ENCODE measurements around the gene ANTKMT. TPM values are rescaled to one million over a fixed set of nuclear protein-coding genes. Genes with fewer than 3 reads are reported as not detected.

The ANTKMT gene
- total and polyA plus RNA-seq, 12 donors, result 23.3 to 91.1 (median 31.7) TPM

GRCh38 chr16:706189-707061 lies 14.5 kb upstream of the ANTKMT start:
- DNase-seq, result no peak
- Histone ChIP-seq H3K27ac (no peak overlapping the region), H3K9me3 (no peaks in the 10 kb centered on the region), H3K27me3 (peaks cover 38 to 97% (median 92%) of the 10 kb centered on the region in 7 donors), H3K4me3 (peak overlapping the region in 2 of 10 donors; percentile 19 to 22), H3K36me3 (no peaks in the 10 kb centered on the region), H3K4me1 (peaks cover 0 to 15% (median 8%) of the 10 kb centered on the region in 9 donors)
- no peak for TF ChIP-seq CTCF (IDR thresholded peaks at IDR 0.05)
- intact Hi-C loops (cut with DNase I), result no loop called here
- no peak for ATAC-seq
- WGBS, 2 donors, result 4 to 5% methylated on average over 47 to 49 of the region's 49 CpGs

- no peak overlapping the region for H3K27ac ChIP-seq
- no peak for DNase-seq
- peaks cover 37 to 95% (median 87%) of the 10 kb centered on the region in 7 donors for H3K27me3 ChIP-seq
- H3K36me3 ChIP-seq, result no peaks in the 10 kb centered on the region
- no peak for TF ChIP-seq CTCF (IDR thresholded peaks at IDR 0.05)
- ATAC-seq, result no peak
- no peak overlapping the region for H3K4me3 ChIP-seq
- peaks cover 4 to 22% (median 8%) of the 10 kb centered on the region in 9 donors for H3K4me1 ChIP-seq
- H3K9me3 ChIP-seq, result no peaks in the 10 kb centered on the region
- intact Hi-C loops (cut with DNase I), result no loop called here
- 35 to 41% methylated on average over 14 of the region's 14 CpGs for WGBS, 2 donors
These were observed 13.8 kb upstream of the ANTKMT start for GRCh38 chr16:707062-707538.

- ATAC-seq (no peak), DNase-seq (no peak)
- no peak overlapping the region for H3K27ac ChIP-seq
- intact Hi-C loops (cut with DNase I), result no loop called here
- H3K4me3 ChIP-seq, result no peak overlapping the region
- H3K27me3 ChIP-seq, result peaks cover 28 to 87% (median 78%) of the 10 kb centered on the region in 7 donors
- no peak for TF ChIP-seq CTCF (IDR thresholded peaks at IDR 0.05)
- 56 to 59% methylated on average over 3 of the region's 3 CpGs for WGBS, 2 donors
- peaks cover 4 to 22% (median 8%) of the 10 kb centered on the region in 9 donors for H3K4me1 ChIP-seq
- no peaks in the 10 kb centered on the region for H3K36me3 ChIP-seq
- H3K9me3 ChIP-seq, result no peaks in the 10 kb centered on the region
These were observed 12.9 kb upstream of the ANTKMT start for GRCh38 chr16:708019-708418.

- 62 to 70% methylated on average over 4 of the region's 4 CpGs for WGBS, 2 donors
- H3K27me3 ChIP-seq, result peaks cover 19 to 78% (median 69%) of the 10 kb centered on the region in 7 donors
- TF ChIP-seq CTCF (IDR thresholded peaks at IDR 0.05), result no peak
These were observed 12.0 kb upstream of the ANTKMT start for GRCh38 chr16:708959-709358.

More at GRCh38 chr16:708959-709358, 12.0 kb upstream of the ANTKMT start:
- peaks cover 4 to 22% (median 8%) of the 10 kb centered on the region in 9 donors for H3K4me1 ChIP-seq
- DNase-seq (no peak), ATAC-seq (no peak)
- intact Hi-C loops (cut with DNase I), result no loop called here
- H3K36me3 ChIP-seq, result no peaks in the 10 kb centered on the region
- H3K27ac ChIP-seq, result no peak overlapping the region
- no peaks in the 10 kb centered on the region for H3K9me3 ChIP-seq
- H3K4me3 ChIP-seq, result no peak overlapping the region

All from heart right ventricle (tissue), 16 donors.